Prostate gland (tissue), 2 donors: ENCODE data around the gene FAM107B.

ENCODE experiments used
- POLR2A ChIP-seq: fragments of 450-650 bp; IDR thresholded peaks from one replicate; pipeline ENCODE4 v1.6.1; 2016; ENCODE audit warnings: antibody characterized with exemption, mild to moderate bottlenecking
- TF ChIP-seq, protein P1 (sequence below), 4 experiments: fragments of 200-600 bp in 2 of 4; fragments of 450-650 bp in 2 of 4; sonication (generic) in 2 of 4; IDR thresholded peaks; 1 replicate in 3 of 4; 2 replicates in 1 of 4; pipeline ENCODE4 v1.5.1; 2016 to 2019; ENCODE audit warnings: antibody characterized with exemption in 4 of 4, mild to moderate bottlenecking in 2 of 4, moderate library complexity in 2 of 4

DNA sequence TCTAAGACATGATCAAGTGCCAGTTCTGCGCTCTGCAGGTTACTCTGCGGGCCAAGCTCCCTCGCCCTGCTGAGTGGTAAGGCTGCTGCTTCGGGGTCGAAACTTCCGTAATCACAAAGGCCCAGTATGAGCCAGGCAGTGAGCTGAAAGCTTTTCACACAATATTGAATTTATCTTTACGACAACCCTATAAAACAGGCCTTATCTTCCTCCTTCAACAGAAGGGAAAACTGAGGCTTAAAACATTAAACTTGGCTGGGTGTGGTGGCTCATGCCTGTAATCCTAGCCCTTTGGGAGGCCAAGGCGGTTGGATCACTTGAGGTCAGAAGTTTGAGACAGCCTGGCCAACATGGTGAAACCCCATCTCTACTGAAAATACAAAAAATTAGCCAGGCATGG lies 83.3 kb downstream of the FAM107B start:
- TF ChIP-seq, protein P1, sequence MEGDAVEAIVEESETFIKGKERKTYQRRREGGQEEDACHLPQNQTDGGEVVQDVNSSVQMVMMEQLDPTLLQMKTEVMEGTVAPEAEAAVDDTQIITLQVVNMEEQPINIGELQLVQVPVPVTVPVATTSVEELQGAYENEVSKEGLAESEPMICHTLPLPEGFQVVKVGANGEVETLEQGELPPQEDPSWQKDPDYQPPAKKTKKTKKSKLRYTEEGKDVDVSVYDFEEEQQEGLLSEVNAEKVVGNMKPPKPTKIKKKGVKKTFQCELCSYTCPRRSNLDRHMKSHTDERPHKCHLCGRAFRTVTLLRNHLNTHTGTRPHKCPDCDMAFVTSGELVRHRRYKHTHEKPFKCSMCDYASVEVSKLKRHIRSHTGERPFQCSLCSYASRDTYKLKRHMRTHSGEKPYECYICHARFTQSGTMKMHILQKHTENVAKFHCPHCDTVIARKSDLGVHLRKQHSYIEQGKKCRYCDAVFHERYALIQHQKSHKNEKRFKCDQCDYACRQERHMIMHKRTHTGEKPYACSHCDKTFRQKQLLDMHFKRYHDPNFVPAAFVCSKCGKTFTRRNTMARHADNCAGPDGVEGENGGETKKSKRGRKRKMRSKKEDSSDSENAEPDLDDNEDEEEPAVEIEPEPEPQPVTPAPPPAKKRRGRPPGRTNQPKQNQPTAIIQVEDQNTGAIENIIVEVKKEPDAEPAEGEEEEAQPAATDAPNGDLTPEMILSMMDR (IDR thresholded peaks at IDR 0.05), result no peak
- TF ChIP-seq POLR2A, result no peak
